ENCODE results near the gene DNAJC1.

DNA sequence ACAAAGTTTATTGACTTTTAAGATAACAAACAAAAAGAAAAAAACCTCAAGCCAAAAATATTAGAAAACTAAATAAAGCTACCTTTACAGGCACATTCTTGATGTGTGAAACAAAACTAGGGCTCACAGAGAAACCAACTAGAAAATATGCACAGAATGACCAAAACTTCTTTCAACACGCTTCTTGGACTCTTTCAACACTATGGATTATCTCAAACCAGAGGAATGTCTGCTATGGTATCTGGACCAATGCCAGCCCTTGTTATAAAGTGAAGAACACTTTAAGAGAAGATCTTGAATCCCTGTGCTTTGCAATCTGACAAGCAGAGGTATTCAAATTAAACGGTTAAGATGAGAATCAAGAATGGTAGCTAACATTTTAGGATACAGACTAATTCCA lies 76.6 kb downstream of the DNAJC1 start:
- TF ChIP-seq, protein P1, sequence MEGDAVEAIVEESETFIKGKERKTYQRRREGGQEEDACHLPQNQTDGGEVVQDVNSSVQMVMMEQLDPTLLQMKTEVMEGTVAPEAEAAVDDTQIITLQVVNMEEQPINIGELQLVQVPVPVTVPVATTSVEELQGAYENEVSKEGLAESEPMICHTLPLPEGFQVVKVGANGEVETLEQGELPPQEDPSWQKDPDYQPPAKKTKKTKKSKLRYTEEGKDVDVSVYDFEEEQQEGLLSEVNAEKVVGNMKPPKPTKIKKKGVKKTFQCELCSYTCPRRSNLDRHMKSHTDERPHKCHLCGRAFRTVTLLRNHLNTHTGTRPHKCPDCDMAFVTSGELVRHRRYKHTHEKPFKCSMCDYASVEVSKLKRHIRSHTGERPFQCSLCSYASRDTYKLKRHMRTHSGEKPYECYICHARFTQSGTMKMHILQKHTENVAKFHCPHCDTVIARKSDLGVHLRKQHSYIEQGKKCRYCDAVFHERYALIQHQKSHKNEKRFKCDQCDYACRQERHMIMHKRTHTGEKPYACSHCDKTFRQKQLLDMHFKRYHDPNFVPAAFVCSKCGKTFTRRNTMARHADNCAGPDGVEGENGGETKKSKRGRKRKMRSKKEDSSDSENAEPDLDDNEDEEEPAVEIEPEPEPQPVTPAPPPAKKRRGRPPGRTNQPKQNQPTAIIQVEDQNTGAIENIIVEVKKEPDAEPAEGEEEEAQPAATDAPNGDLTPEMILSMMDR (IDR thresholded peaks at IDR 0.05; ENCODE audit: low read length), result no peak
- TF ChIP-seq EZH2 (IDR thresholded peaks at IDR 0.05; ENCODE audit: borderline replicate concordance, low read length), result no peak
